ENCODE results near the gene AP1M1. TPM values are rescaled to one million over a fixed set of nuclear protein-coding genes. Genes with fewer than 3 reads are reported as not detected.

The AP1M1 gene
- total RNA-seq, 1 experiment from 2014 or later: 88.7 TPM

GRCh38 chr19:16258440-16258903, 60.8 kb downstream of the AP1M1 start:
- H3K27me3 ChIP-seq (ENCODE audit: control insufficient read depth, insufficient read depth, low read length): no peaks in the 10 kb centered on the region
- BruUV-seq (replicated peaks): no TSS peak
- H3K4me1 ChIP-seq (ENCODE audit: control insufficient read depth, insufficient read depth, low read length): no peaks in the 10 kb centered on the region
- POLR2A ChIA-PET: no interaction called here
- no peaks in the 10 kb centered on the region for H3K9me3 ChIP-seq (ENCODE audit: control insufficient read depth, insufficient read depth, low read depth, low read length)
- DNase-seq (ENCODE audit: low read depth, low spot score) (no peak), ATAC-seq (no peak)
- no peak overlapping the region for H3K4me3 ChIP-seq (ENCODE audit: low read depth in 2 of 2, low read length in 2 of 2)
- CTCF ChIA-PET: no interaction called here
- H3K36me3 ChIP-seq (ENCODE audit: control insufficient read depth, insufficient read depth, low read length): no peaks in the 10 kb centered on the region
- TF ChIP-seq POLR2AphosphoS5 (IDR thresholded peaks at IDR 0.05; ENCODE audit: low read depth, low read length) (no peak), REST (IDR thresholded peaks at IDR 0.05; ENCODE audit: insufficient read depth in 1 of 2, low read depth in 2 of 2, low read length in 1 of 2) (no peak), TCF7L2 (IDR thresholded peaks at IDR 0.05; ENCODE audit: low read depth, low read length) (no peak), CTCF (IDR thresholded peaks at IDR 0.05) (no peak), SIN3A (IDR thresholded peaks at IDR 0.05; ENCODE audit: borderline replicate concordance, insufficient read depth, low read depth, low read length) (no peak)
- H3K27ac ChIP-seq (ENCODE audit: low read length): no peak overlapping the region
- intact Hi-C loops (cut with micrococcal nuclease; ENCODE audit: unreplicated experiment): no loop called here
- in situ Hi-C loops (cut with HindIII; ENCODE audit: low pct_unique_long_range_greater_than_20kb, low sequenced_read_pairs): no loop called here

DNA sequence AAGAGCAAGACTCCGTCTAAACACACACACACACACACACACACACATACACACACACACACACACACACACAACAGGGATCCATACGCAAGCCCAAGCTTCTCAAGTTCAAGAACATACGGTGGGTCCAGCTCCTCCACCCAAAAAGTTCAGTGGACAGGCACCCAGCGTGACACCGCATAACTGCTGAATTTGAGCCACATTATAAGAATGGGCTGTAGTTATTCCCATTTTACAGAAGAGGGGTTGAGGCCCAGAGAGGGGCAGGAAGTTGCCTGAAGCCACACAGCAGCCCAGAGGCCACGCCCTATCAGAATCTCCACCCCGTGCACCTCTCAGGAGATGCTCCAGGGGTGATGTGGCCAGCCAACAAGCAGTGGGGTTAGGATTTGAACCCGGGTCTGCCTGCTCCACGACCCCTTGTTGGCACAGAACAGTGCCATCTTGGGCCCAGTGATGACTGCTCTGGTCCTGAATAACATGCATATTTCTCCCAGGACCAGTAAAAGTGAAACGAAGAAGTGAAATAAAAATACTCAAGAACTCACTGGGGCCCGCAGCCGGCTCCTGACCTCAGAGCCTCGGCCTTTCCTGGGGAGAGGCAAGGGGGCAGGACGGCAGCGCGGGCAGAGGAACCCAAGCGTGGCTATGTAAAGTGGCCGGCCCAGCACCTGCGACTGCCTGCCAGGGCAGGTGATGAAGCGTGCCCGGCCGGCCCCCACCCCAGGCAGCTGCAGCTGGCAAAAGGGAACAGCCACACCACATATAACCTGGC, 61.9 kb downstream of the AP1M1 start:
- ATAC-seq (no peak), DNase-seq (ENCODE audit: low read depth, low spot score) (no peak)
- BruUV-seq (replicated peaks): no TSS peak
- no peaks in the 10 kb centered on the region for H3K4me1 ChIP-seq (ENCODE audit: control insufficient read depth, insufficient read depth, low read length)
- H3K36me3 ChIP-seq (ENCODE audit: control insufficient read depth, insufficient read depth, low read length): no peaks in the 10 kb centered on the region
- H3K27ac ChIP-seq (ENCODE audit: low read length): no peak overlapping the region
- intact Hi-C loops (cut with micrococcal nuclease; ENCODE audit: unreplicated experiment): no loop called here
- TF ChIP-seq CTCF (IDR thresholded peaks at IDR 0.05) (no peak), REST (IDR thresholded peaks at IDR 0.05; ENCODE audit: insufficient read depth in 1 of 2, low read depth in 2 of 2, low read length in 1 of 2) (no peak), SIN3A (IDR thresholded peaks at IDR 0.05; ENCODE audit: borderline replicate concordance, insufficient read depth, low read depth, low read length) (no peak), TCF7L2 (IDR thresholded peaks at IDR 0.05; ENCODE audit: low read depth, low read length) (no peak), POLR2AphosphoS5 (IDR thresholded peaks at IDR 0.05; ENCODE audit: low read depth, low read length) (no peak)
- POLR2A ChIA-PET: no interaction called here
- no peaks in the 10 kb centered on the region for H3K27me3 ChIP-seq (ENCODE audit: control insufficient read depth, insufficient read depth, low read length)
- CTCF ChIA-PET: interaction anchor here (0.6 kb wide), 1 partner anchor 19 kb away, joined by 6 read pairs; no protein-coding TSS in a partner anchor
- no peaks in the 10 kb centered on the region for H3K9me3 ChIP-seq (ENCODE audit: control insufficient read depth, insufficient read depth, low read depth, low read length)
- in situ Hi-C loops (cut with HindIII; ENCODE audit: low pct_unique_long_range_greater_than_20kb, low sequenced_read_pairs): no loop called here
- H3K4me3 ChIP-seq (ENCODE audit: low read depth in 2 of 2, low read length in 2 of 2): no peak overlapping the region

Data from Panc1 (cell line).